Peyer's patch (tissue), 4 donors: ENCODE measurements around the gene MAN1C1. TPM values are rescaled to one million over a fixed set of nuclear protein-coding genes. Genes with fewer than 3 reads are reported as not detected.

Experiments used
- DNase-seq, 3 donors: peaks; one replicate each; pipeline ENCODE4 v3.0.0-alpha.2; 2017 to 2019
- H3K27ac ChIP-seq, 4 donors: fragments of 200-600 bp; sonication (generic); one replicate each; pipeline ENCODE4 v1.5.1; 2016 to 2019
- H3K27me3 ChIP-seq, 2 donors: fragments of 200-600 bp; sonication (generic); one replicate each; pipeline ENCODE4 v1.5.1; 2019
- H3K36me3 ChIP-seq, 3 donors: fragments of 200-600 bp; sonication (generic); one replicate each; pipeline ENCODE4 v1.5.1; 2016 to 2019
- H3K4me1 ChIP-seq, 4 donors: fragments of 200-600 bp; sonication (generic); one replicate each; pipeline ENCODE4 v1.5.1; 2016 to 2019
- H3K4me3 ChIP-seq, 4 donors: fragments of 200-600 bp; sonication (generic); 1 replicate in 3 of 4; 2 replicates in 1 of 4; pipeline ENCODE4 v1.5.1; 2016 to 2019; ENCODE audit warnings: mild to moderate bottlenecking in 1 of 4
- H3K9me3 ChIP-seq, 4 donors: fragments of 200-600 bp; sonication (generic); one replicate each; pipeline ENCODE4 v1.5.1; 2016 to 2019; ENCODE audit warnings: mild to moderate bottlenecking in 1 of 4
- CTCF ChIP-seq, 6 experiments: fragments of 450-650 bp in 4 of 6; fragments of 200-600 bp in 2 of 6; sonication (generic) in 1 of 6; IDR thresholded peaks; one replicate each; pipeline ENCODE4 v1.5.1; 2017 to 2019; ENCODE audit warnings: antibody characterized with exemption in 6 of 6, mild to moderate bottlenecking in 3 of 6, moderate library complexity in 1 of 6
- POLR2A ChIP-seq, 2 donors: fragments of 450-650 bp; IDR thresholded peaks; one replicate each; pipeline ENCODE4 v1.5.1; 2017; ENCODE audit warnings: antibody characterized with exemption in 2 of 2, mild to moderate bottlenecking in 2 of 2, moderate library complexity in 2 of 2
- total RNA-seq, 4 donors: library from RNA; depleted of rRNA; stranded (reverse); fragments of >200 nt; gene quantifications; one replicate each; pipeline ENCODE4 v1.1.0, GENCODE V29; 2016

The MAN1C1 gene
- total RNA-seq, 4 donors from 2014 or later: 2.3 to 10.7 (median 6.7) TPM

GRCh38 chr1:25747046-25747719, 130.6 kb downstream of the MAN1C1 start:
- H3K27ac ChIP-seq: no peak overlapping the region
- no peak for DNase-seq
- no peak for TF ChIP-seq POLR2A (IDR thresholded peaks at IDR 0.05)
- no peak for TF ChIP-seq CTCF (IDR thresholded peaks at IDR 0.05)
- H3K36me3 ChIP-seq: no peaks in the 10 kb centered on the region
- no peaks in the 10 kb centered on the region for H3K27me3 ChIP-seq
- H3K4me1 ChIP-seq: peaks cover 0 to 14% (median 2%) of the 10 kb centered on the region in 4 donors
- H3K9me3 ChIP-seq: no peaks in the 10 kb centered on the region
- no peak overlapping the region for H3K4me3 ChIP-seq

GRCh38 chr1:25748531-25749205, 132.1 kb downstream of the MAN1C1 start:
- peaks cover 0 to 4% (median 0%) of the 10 kb centered on the region in 3 donors for H3K36me3 ChIP-seq
- no peak overlapping the region for H3K27ac ChIP-seq
- H3K27me3 ChIP-seq: no peaks in the 10 kb centered on the region
- DNase-seq: no peak
- peaks cover 0 to 3% (median 0%) of the 10 kb centered on the region in 4 donors for H3K4me1 ChIP-seq
- H3K9me3 ChIP-seq: no peaks in the 10 kb centered on the region
- TF ChIP-seq CTCF (IDR thresholded peaks at IDR 0.05) (no peak), POLR2A (IDR thresholded peaks at IDR 0.05) (no peak)
- H3K4me3 ChIP-seq: no peak overlapping the region

- H3K36me3 ChIP-seq: peaks cover 0 to 8% (median 0%) of the 10 kb centered on the region in 3 donors
- H3K9me3 ChIP-seq: no peaks in the 10 kb centered on the region
- H3K4me1 ChIP-seq: no peaks in the 10 kb centered on the region
- H3K27me3 ChIP-seq: no peaks in the 10 kb centered on the region
- DNase-seq: no peak
- H3K27ac ChIP-seq: no peak overlapping the region
- no peak overlapping the region for H3K4me3 ChIP-seq
- no peak for TF ChIP-seq POLR2A (IDR thresholded peaks at IDR 0.05)
- TF ChIP-seq CTCF (IDR thresholded peaks at IDR 0.05): no peak
Measured at GRCh38 chr1:25750923-25751605, 134.5 kb downstream of the MAN1C1 start.

- Histone ChIP-seq H3K9me3 (no peaks in the 10 kb centered on the region), H3K4me1 (no peaks in the 10 kb centered on the region), H3K27me3 (no peaks in the 10 kb centered on the region), H3K36me3 (peaks cover 0 to 8% (median 0%) of the 10 kb centered on the region in 3 donors), H3K4me3 (no peak overlapping the region), H3K27ac (no peak overlapping the region)
- TF ChIP-seq POLR2A (IDR thresholded peaks at IDR 0.05) (no peak), CTCF (IDR thresholded peaks at IDR 0.05) (no peak)
- DNase-seq: no peak
Measured at GRCh38 chr1:25754470-25755181, 138.0 kb downstream of the MAN1C1 start.

GRCh38 chr1:25755475-25756125, 139.0 kb downstream of the MAN1C1 start:
- Histone ChIP-seq H3K27ac (no peak overlapping the region), H3K36me3 (peaks cover 0 to 8% (median 0%) of the 10 kb centered on the region in 3 donors), H3K27me3 (no peaks in the 10 kb centered on the region), H3K4me1 (no peaks in the 10 kb centered on the region), H3K9me3 (no peaks in the 10 kb centered on the region), H3K4me3 (no peak overlapping the region)
- TF ChIP-seq POLR2A (IDR thresholded peaks at IDR 0.05) (no peak), CTCF (IDR thresholded peaks at IDR 0.05) (no peak)
- DNase-seq: no peak
